Spleen (tissue), 11 donors: Measurements from ENCODE around the gene NAT8L. TPM values are rescaled to one million over a fixed set of nuclear protein-coding genes. Genes with fewer than 3 reads are reported as not detected.
A peak's percentile ranks its signal among the peaks of the same experiment; 100 is the strongest.

Source experiments
- DNase-seq: peaks from one replicate; pipeline ENCODE4 v3.0.0-alpha.2; 2020
- H3K27ac ChIP-seq, 8 donors: fragments of 200-600 bp; sonication (generic) in 7 of 8; 1 replicate in 4 of 8; 2 replicates in 4 of 8; pipeline versions ENCODE4 v1.5.0 to v1.8.0; 2016 to 2021; ENCODE audit warnings: inconsistent platforms in 4 of 8, mild to moderate bottlenecking in 4 of 8, moderate library complexity in 1 of 8
- H3K27me3 ChIP-seq, 7 donors: fragments of 200-600 bp; sonication (generic) in 6 of 7; replicated peaks in 1 of 7; 1 replicate in 4 of 7; 2 replicates in 3 of 7; pipeline versions ENCODE4 v1.5.0 to v1.8.0; 2016 to 2021; ENCODE audit warnings: inconsistent platforms in 3 of 7, mild to moderate bottlenecking in 1 of 7
- H3K36me3 ChIP-seq, 6 donors: fragments of 200-600 bp; sonication (generic) in 5 of 6; 1 replicate in 4 of 6; 2 replicates in 2 of 6; pipeline versions ENCODE4 v1.5.0 to v1.8.0; 2016 to 2021; ENCODE audit warnings: inconsistent platforms in 2 of 6
- H3K4me1 ChIP-seq, 6 donors: fragments of 200-600 bp; sonication (generic) in 5 of 6; 1 replicate in 3 of 6; 2 replicates in 3 of 6; pipeline versions ENCODE4 v1.5.0 to v1.8.0; 2016 to 2021; ENCODE audit warnings: inconsistent platforms in 3 of 6
- H3K4me3 ChIP-seq, 8 donors: fragments of 200-600 bp; sonication (generic) in 7 of 8; 1 replicate in 4 of 8; 2 replicates in 4 of 8; pipeline versions ENCODE4 v1.5.0 to v1.8.0; 2016 to 2021; ENCODE audit warnings: inconsistent platforms in 4 of 8, mild to moderate bottlenecking in 4 of 8, moderate library complexity in 2 of 8
- H3K9me3 ChIP-seq, 8 donors: fragments of 200-600 bp; sonication (generic) in 7 of 8; 1 replicate in 4 of 8; 2 replicates in 4 of 8; pipeline versions ENCODE4 v1.5.0 to v1.8.0; 2016 to 2021; ENCODE audit warnings: inconsistent platforms in 4 of 8
- POLR2A ChIP-seq, 3 donors: fragments of 450-650 bp; IDR thresholded peaks; one replicate each; pipeline ENCODE4 v1.5.1; 2017; ENCODE audit warnings: antibody characterized with exemption in 3 of 3, mild to moderate bottlenecking in 1 of 3
- POLR2AphosphoS5 ChIP-seq, 3 donors: sonication (generic); formaldehyde crosslinking; IDR thresholded peaks; one replicate each; pipeline ENCODE4 v1.5.1; 2017; ENCODE audit warnings: antibody characterized with exemption in 3 of 3
- WGBS, 5 donors: extraction: QIAGEN DNeasy Blood & Tissue Kit in 3 of 5; methylation state at CpG; one replicate each; pipeline versions ENCODE4 v1.1.5 to v1.1.7; 2013 to 2018; 5-methylcytosine and 5-hydroxymethylcytosine counted together
- intact Hi-C: fragments of 100-400 bp; cut with DNase I; formaldehyde crosslinking; loops from one replicate; pipeline ENCODE4 v1.15.0; 2023; ENCODE audit warnings: low total_unique reads
- polyA plus RNA-seq, 3 donors: library from polyadenylated mRNA; stranded (reverse); fragments of 200-250 nt; gene quantifications; one replicate each; pipeline ENCODE4 v1.2.1, GENCODE V29; 2013
- total RNA-seq, 7 donors: library from RNA; depleted of rRNA in 3 of 7; stranded (reverse); fragments of >200 nt in 3 of 7; fragmentation: NEBNext Ultra II Directional in 4 of 7; extraction: Animal tissue kit (Norgen Biotek cat#: 25700) in 4 of 7; gene quantifications; one replicate each; pipeline versions ENCODE4 v1.1.0 to v1.2.1, GENCODE V29; 2016 to 2021
- TF ChIP-seq, protein P1 (sequence below), 11 experiments: fragments of 200-600 bp in 7 of 11; fragments of 450-650 bp in 4 of 11; sonication (generic) in 4 of 11; IDR thresholded peaks in 8 of 11; conservative IDR thresholded peaks in 3 of 11; 1 replicate in 7 of 11; 2 replicates in 4 of 11; pipeline versions ENCODE4 v1.4.0 to v1.8.0; 2016 to 2021; ENCODE audit warnings: antibody characterized with exemption in 11 of 11, inconsistent platforms in 4 of 11, mild to moderate bottlenecking in 1 of 11
- donor health status: healthy with polysubstance abuse.
- donor health status: DM: no; HTN: no; CAD: no; lungs with moderate emphysema.
- donor health status: DM: no; HTN: no; CAD: no.
- donor health status: Bipolar disorder and iron deficiency.
- donor health status: healthy.
- donor health status: DM: no; HTN: no; CAD: no.
- donor health status: DM: yes; HTN: yes; CAD: no.

Gene NAT8L
- total and polyA plus RNA-seq, 10 donors, result 0.13 to 3.1 (median 0.72) TPM

GRCh38 chr4:2059726-2060602 is 837 bp downstream of the NAT8L start:
- intact Hi-C loops, result no loop called here
- peaks cover 0 to 87% (median 40%) of the 10 kb centered on the region in 7 donors for H3K27me3 ChIP-seq
- no peaks in the 10 kb centered on the region for H3K9me3 ChIP-seq
- peak; percentile 51 for DNase-seq
- TF ChIP-seq, protein P1, sequence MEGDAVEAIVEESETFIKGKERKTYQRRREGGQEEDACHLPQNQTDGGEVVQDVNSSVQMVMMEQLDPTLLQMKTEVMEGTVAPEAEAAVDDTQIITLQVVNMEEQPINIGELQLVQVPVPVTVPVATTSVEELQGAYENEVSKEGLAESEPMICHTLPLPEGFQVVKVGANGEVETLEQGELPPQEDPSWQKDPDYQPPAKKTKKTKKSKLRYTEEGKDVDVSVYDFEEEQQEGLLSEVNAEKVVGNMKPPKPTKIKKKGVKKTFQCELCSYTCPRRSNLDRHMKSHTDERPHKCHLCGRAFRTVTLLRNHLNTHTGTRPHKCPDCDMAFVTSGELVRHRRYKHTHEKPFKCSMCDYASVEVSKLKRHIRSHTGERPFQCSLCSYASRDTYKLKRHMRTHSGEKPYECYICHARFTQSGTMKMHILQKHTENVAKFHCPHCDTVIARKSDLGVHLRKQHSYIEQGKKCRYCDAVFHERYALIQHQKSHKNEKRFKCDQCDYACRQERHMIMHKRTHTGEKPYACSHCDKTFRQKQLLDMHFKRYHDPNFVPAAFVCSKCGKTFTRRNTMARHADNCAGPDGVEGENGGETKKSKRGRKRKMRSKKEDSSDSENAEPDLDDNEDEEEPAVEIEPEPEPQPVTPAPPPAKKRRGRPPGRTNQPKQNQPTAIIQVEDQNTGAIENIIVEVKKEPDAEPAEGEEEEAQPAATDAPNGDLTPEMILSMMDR (IDR thresholded peaks at IDR 0.05 in 8 of 11, conservative IDR thresholded peaks at IDR 0.05 in 3 of 11), result no peak
- TF ChIP-seq POLR2AphosphoS5 (IDR thresholded peaks at IDR 0.05) (no peak), POLR2A (IDR thresholded peaks at IDR 0.05) (no peak)
- peaks cover 0 to 31% (median 20%) of the 10 kb centered on the region in 6 donors for H3K4me1 ChIP-seq
- no peak overlapping the region for H3K27ac ChIP-seq
- WGBS, 5 donors, result 3 to 8% (median 5%) methylated on average over 34 to 102 of the region's 102 CpGs
- peak overlapping the region in 7 of 8 donors; percentile 20 to 78 (median 32) for H3K4me3 ChIP-seq
- no peaks in the 10 kb centered on the region for H3K36me3 ChIP-seq

GRCh38 chr4:2060611-2061185 is 1.6 kb downstream of the NAT8L start:
- 47 to 74% (median 56%) methylated on average over 21 to 54 of the region's 54 CpGs for WGBS, 5 donors
- TF ChIP-seq POLR2AphosphoS5 (IDR thresholded peaks at IDR 0.05), result no peak
- TF ChIP-seq, protein P1 (IDR thresholded peaks at IDR 0.05 in 8 of 11, conservative IDR thresholded peaks at IDR 0.05 in 3 of 11), result no peak
- no peak for TF ChIP-seq POLR2A (IDR thresholded peaks at IDR 0.05)
- DNase-seq, result peak; percentile 62
- intact Hi-C loops, result no loop called here
- Histone ChIP-seq H3K27ac (no peak overlapping the region), H3K27me3 (peaks cover 0 to 79% (median 40%) of the 10 kb centered on the region in 7 donors), H3K9me3 (no peaks in the 10 kb centered on the region), H3K4me3 (peak overlapping the region in 6 of 8 donors; percentile 20 to 78 (median 39)), H3K4me1 (peaks cover 0 to 31% (median 20%) of the 10 kb centered on the region in 6 donors), H3K36me3 (no peaks in the 10 kb centered on the region)

DNA sequence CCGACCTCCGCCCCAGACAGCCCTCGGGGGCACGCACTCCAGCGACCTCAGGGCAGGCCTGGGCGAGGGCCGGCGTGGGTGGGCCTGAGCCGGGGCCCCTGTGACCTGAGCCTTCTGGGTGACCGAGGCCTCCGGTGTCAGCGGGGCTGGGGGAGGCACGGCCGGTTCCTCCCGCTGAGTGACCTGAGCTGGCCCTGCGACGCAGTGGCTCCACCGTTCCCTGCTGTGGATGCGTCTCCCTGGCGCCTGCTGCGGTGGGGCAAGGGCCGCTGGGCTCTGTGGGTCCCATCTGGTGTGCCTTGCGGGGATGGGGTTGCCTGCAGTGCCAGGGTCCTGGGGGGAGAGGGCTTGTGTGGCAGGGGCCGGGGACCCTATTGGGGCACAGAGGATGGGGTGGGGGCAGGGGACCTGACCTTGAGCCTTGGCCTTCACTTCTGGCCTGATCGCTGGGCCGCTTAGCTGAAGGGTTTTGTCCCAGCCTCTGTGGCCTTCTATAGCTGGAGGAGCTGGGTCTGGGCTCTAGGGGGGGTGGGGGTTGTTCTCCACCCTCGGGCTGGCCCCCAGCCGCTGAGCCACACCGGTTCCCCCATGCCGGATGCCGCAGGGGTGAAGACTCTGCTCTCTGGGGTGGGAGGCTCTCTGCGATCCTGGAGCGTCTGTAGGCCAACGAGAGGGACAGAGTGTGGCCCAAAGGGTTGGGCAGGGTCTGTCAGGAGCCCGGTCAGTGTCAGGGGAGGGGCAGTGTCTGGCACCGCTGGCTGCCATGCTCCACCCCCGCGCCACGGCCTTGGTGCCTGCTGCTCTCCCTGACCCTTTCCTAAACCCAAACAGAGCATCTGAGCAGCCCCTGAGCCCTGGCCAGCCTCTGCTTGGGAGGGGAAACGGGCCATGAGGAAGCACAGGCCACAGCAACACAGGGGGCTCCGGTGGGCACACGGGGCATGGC is 2.3 kb downstream of the NAT8L start:
- 75 to 82% (median 78%) methylated on average over 17 to 42 of the region's 42 CpGs for WGBS, 5 donors
- no peak for DNase-seq

More for the DNA sequence above, 2.3 kb downstream of the NAT8L start:
- peaks cover 0 to 31% (median 20%) of the 10 kb centered on the region in 6 donors for H3K4me1 ChIP-seq
- H3K27ac ChIP-seq, result no peak overlapping the region
- no peaks in the 10 kb centered on the region for H3K9me3 ChIP-seq
- intact Hi-C loops, result no loop called here
- peaks cover 0 to 77% (median 40%) of the 10 kb centered on the region in 7 donors for H3K27me3 ChIP-seq
- H3K36me3 ChIP-seq, result no peaks in the 10 kb centered on the region
- no peak overlapping the region for H3K4me3 ChIP-seq
- TF ChIP-seq POLR2A (IDR thresholded peaks at IDR 0.05), result no peak
- TF ChIP-seq, protein P1 (IDR thresholded peaks at IDR 0.05 in 8 of 11, conservative IDR thresholded peaks at IDR 0.05 in 3 of 11), result no peak
